ENCODE data around the gene AK9.

Gene AK9

DNA sequence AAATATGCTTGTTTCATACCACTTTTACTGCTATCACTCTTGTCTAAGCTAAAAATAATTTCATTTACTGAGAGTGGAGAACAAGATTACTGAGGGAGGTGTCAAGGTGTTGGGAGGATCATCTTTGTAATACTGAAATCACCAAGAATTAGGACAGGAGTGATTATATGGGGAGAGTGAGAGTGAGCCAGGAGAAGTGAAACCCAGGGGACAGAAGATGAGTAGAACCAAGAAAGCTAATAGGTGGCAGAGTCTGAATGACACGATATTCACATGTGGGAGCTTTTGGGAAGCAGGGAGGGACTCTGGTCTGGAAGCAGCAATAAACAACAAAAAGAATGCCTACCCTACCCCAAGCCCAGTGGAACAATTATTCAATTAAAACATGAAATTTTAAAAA is 58.6 kb downstream of the AK9 start:
- Histone ChIP-seq H3K9me3 (ENCODE audit: control insufficient read depth in 2 of 2, low read length in 2 of 2) (no peaks in the 10 kb centered on the region), H3K9ac (ENCODE audit: low read depth in 1 of 2, low read length in 2 of 2) (no peak overlapping the region), H3K27ac (ENCODE audit: low read depth in 2 of 2, low read length in 2 of 2) (no peak overlapping the region), H3K4me3 (ENCODE audit: low read length in 2 of 2) (no peak overlapping the region), H3K36me3 (ENCODE audit: control insufficient read depth in 2 of 2, insufficient read depth in 2 of 2, low read length in 2 of 2) (peaks cover 0 to 3% of the 10 kb centered on the region in 2 donors), H3K27me3 (ENCODE audit: control insufficient read depth in 2 of 2, insufficient read depth in 2 of 2, low read length in 2 of 2) (no peaks in the 10 kb centered on the region), H3K4me1 (ENCODE audit: control insufficient read depth in 2 of 2, insufficient read depth in 2 of 2, low read length in 2 of 2) (no peaks in the 10 kb centered on the region)

DNA sequence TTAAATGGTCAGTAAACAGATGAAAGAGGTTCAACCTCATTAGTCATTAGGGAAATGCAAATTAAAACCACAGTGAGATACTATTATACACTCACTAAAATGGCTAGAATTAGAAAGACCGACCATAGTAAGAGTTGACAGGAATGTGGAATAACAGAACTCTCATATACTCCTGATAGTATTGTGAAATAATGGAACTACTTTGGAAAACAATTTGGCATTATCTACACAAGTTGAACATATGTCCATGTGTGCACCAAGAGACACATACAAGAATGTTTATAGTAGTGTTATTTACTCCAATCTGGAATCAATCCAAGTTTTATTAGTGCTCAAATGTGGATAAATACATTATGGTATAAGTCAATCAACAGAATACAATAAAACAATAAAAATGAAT is 59.6 kb downstream of the AK9 start:
- Histone ChIP-seq H3K27ac (ENCODE audit: low read depth in 2 of 2, low read length in 2 of 2) (no peak overlapping the region), H3K27me3 (ENCODE audit: control insufficient read depth in 2 of 2, insufficient read depth in 2 of 2, low read length in 2 of 2) (no peaks in the 10 kb centered on the region), H3K9me3 (ENCODE audit: control insufficient read depth in 2 of 2, low read length in 2 of 2) (no peaks in the 10 kb centered on the region), H3K36me3 (ENCODE audit: control insufficient read depth in 2 of 2, insufficient read depth in 2 of 2, low read length in 2 of 2) (peaks cover 0 to 3% of the 10 kb centered on the region in 2 donors), H3K4me1 (ENCODE audit: control insufficient read depth in 2 of 2, insufficient read depth in 2 of 2, low read length in 2 of 2) (no peaks in the 10 kb centered on the region), H3K9ac (ENCODE audit: low read depth in 1 of 2, low read length in 2 of 2) (no peak overlapping the region), H3K4me3 (ENCODE audit: low read length in 2 of 2) (no peak overlapping the region)

DNA sequence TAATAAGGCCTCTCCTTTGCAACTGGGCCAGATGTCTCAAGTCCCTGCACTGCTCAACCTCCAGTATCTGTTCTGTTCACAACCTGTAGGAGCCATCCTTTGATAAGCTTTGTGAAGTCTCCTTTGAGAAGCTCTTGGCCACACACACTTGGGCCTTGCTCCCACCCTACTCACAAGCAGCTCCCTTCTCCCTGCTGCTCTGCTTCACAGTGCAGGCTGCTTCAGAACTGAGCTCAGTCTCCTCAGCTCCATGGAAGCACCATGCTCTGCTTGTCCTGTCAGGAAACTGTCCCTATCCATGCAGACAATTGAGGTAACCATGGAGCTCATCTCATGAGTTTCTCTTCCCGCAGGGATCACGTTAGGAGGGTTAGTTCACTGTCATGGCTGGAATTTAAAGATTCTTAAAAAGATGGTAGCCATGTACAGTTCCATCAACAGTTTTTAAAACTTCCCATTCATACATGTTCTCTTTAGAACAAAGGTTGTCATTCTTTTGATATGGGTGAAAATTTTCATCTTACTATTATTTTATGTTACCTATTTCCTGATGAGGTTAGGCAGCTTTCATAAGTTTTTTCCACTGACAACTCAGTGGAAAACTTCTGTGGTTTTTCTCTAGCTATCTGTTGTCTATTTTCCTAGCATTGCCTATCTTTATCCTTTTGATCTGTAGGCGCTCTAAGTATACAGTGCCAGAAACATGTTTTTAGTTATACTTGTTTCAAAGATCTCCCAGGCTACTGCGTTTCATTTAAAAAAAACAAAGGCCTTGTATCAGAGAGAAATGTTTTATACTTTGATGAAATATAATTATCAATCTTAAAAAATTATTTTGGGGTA is 62.6 kb downstream of the AK9 start:
- Histone ChIP-seq H3K27ac (ENCODE audit: low read depth in 2 of 2, low read length in 2 of 2) (no peak overlapping the region), H3K36me3 (ENCODE audit: control insufficient read depth in 2 of 2, insufficient read depth in 2 of 2, low read length in 2 of 2) (peaks cover 0 to 3% of the 10 kb centered on the region in 2 donors), H3K9ac (ENCODE audit: low read depth in 1 of 2, low read length in 2 of 2) (no peak overlapping the region), H3K27me3 (ENCODE audit: control insufficient read depth in 2 of 2, insufficient read depth in 2 of 2, low read length in 2 of 2) (no peaks in the 10 kb centered on the region), H3K9me3 (ENCODE audit: control insufficient read depth in 2 of 2, low read length in 2 of 2) (peaks cover 0 to 3% of the 10 kb centered on the region in 2 donors), H3K4me1 (ENCODE audit: control insufficient read depth in 2 of 2, insufficient read depth in 2 of 2, low read length in 2 of 2) (no peaks in the 10 kb centered on the region), H3K4me3 (ENCODE audit: low read length in 2 of 2) (no peak overlapping the region)

DNA sequence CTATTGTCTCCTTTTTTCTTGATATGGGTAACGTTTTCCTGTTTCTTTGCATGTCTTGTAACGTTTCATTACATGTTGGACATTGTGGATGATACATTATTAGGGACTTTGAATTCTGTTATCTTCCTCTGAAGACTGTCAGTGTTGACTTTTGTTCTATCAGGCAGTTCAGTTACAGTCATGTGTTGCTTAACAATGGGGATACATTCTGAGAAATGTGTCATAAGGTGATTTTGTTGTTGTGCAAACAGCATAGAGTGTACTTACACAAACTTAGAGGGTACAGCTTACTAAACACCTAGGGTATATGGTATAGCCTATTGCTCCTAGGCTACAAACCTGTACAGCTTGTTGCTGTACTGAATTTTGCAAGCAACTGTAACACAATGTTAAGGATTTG is 64.7 kb downstream of the AK9 start:
- no peaks in the 10 kb centered on the region for H3K4me1 ChIP-seq (ENCODE audit: control insufficient read depth in 2 of 2, insufficient read depth in 2 of 2, low read length in 2 of 2)
- no peaks in the 10 kb centered on the region for H3K36me3 ChIP-seq (ENCODE audit: control insufficient read depth in 2 of 2, insufficient read depth in 2 of 2, low read length in 2 of 2)
- H3K27me3 ChIP-seq (ENCODE audit: control insufficient read depth in 2 of 2, insufficient read depth in 2 of 2, low read length in 2 of 2) = no peaks in the 10 kb centered on the region
- H3K9ac ChIP-seq (ENCODE audit: low read depth in 1 of 2, low read length in 2 of 2) = no peak overlapping the region
- H3K9me3 ChIP-seq (ENCODE audit: control insufficient read depth in 2 of 2, low read length in 2 of 2) = peaks cover 0 to 3% of the 10 kb centered on the region in 2 donors
- H3K4me3 ChIP-seq (ENCODE audit: low read length in 2 of 2) = no peak overlapping the region
- no peak overlapping the region for H3K27ac ChIP-seq (ENCODE audit: low read depth in 2 of 2, low read length in 2 of 2)

DNA sequence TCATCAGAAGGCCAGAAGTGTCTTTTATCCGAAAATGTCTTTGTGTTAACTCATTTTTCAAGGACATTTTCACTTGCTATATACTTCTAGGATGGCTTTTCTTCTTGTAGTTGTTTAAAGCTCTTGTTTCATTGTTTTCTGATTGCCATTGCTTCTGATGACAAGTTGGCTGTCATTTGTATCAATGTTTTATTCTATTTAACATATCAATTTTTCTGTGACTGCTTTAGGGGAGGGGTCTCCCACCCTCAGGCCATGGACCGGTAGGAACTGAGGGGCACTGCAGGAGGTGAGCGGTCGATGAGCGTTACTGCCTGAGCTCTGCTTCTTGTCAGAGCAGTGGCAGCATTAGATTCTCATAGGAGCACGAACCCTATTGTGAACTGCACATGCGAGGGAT is 65.8 kb downstream of the AK9 start:
- Histone ChIP-seq H3K9ac (ENCODE audit: low read depth in 1 of 2, low read length in 2 of 2) (no peak overlapping the region), H3K27ac (ENCODE audit: low read depth in 2 of 2, low read length in 2 of 2) (no peak overlapping the region), H3K9me3 (ENCODE audit: control insufficient read depth in 2 of 2, low read length in 2 of 2) (peaks cover 0 to 3% of the 10 kb centered on the region in 2 donors)

DNA sequence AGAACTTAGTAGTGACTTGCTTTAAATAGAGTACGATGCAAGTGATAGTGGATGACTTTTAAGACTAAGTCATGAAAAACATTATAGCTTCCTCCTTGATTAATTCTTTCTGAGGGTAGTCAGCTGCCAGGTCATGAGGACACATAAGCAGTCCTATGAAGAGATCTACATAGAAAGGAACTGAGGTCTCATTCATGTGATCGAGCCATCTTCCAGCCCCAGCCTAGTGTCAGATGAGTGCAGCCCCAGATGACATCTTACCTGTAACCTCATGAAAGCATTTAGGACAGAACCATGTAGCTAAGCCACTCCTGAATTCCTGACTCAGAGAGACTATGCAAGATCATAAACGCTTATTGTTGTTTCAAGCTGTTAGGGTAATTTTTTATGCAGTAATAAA is 67.7 kb downstream of the AK9 start:
- no peak overlapping the region for H3K9ac ChIP-seq (ENCODE audit: low read depth in 1 of 2, low read length in 2 of 2)
- peaks cover 0 to 3% of the 10 kb centered on the region in 2 donors for H3K9me3 ChIP-seq (ENCODE audit: control insufficient read depth in 2 of 2, low read length in 2 of 2)
- H3K4me3 ChIP-seq (ENCODE audit: low read length in 2 of 2) = no peak overlapping the region

More for the DNA sequence above, 65.8 kb downstream of the AK9 start:
- H3K4me3 ChIP-seq (ENCODE audit: low read length in 2 of 2) = no peak overlapping the region
- no peaks in the 10 kb centered on the region for H3K36me3 ChIP-seq (ENCODE audit: control insufficient read depth in 2 of 2, insufficient read depth in 2 of 2, low read length in 2 of 2)
- no peaks in the 10 kb centered on the region for H3K27me3 ChIP-seq (ENCODE audit: control insufficient read depth in 2 of 2, insufficient read depth in 2 of 2, low read length in 2 of 2)
- H3K4me1 ChIP-seq (ENCODE audit: control insufficient read depth in 2 of 2, insufficient read depth in 2 of 2, low read length in 2 of 2) = no peaks in the 10 kb centered on the region

DNA sequence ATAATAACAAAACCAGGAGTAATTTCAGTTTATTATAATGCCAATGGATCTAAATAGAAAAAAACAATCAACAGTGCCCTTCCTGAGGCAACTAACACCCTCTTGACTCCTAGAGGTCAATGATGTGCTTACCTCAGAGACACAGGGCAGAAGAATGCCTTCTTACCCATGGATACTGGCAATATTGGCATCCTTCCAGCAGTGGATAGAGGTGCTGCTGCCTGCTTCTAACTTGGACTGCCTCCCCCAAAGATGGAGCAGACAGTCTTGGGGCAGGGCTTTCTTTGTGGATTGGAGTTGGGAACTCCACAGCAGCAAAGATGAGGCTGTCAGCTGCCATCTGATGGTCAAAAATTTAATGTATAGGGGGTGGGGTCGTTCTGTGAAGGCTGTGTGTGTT is 78.7 kb downstream of the AK9 start:
- Histone ChIP-seq H3K9me3 (ENCODE audit: control insufficient read depth in 2 of 2, low read length in 2 of 2) (no peaks in the 10 kb centered on the region), H3K9ac (ENCODE audit: low read depth in 1 of 2, low read length in 2 of 2) (no peak overlapping the region), H3K27me3 (ENCODE audit: control insufficient read depth in 2 of 2, insufficient read depth in 2 of 2, low read length in 2 of 2) (no peaks in the 10 kb centered on the region), H3K27ac (ENCODE audit: low read depth in 2 of 2, low read length in 2 of 2) (no peak overlapping the region), H3K4me3 (ENCODE audit: low read length in 2 of 2) (no peak overlapping the region), H3K36me3 (ENCODE audit: control insufficient read depth in 2 of 2, insufficient read depth in 2 of 2, low read length in 2 of 2) (peaks cover 0 to 4% of the 10 kb centered on the region in 2 donors), H3K4me1 (ENCODE audit: control insufficient read depth in 2 of 2, insufficient read depth in 2 of 2, low read length in 2 of 2) (no peaks in the 10 kb centered on the region)

More for the DNA sequence above, 67.7 kb downstream of the AK9 start:
- Histone ChIP-seq H3K27me3 (ENCODE audit: control insufficient read depth in 2 of 2, insufficient read depth in 2 of 2, low read length in 2 of 2) (no peaks in the 10 kb centered on the region), H3K36me3 (ENCODE audit: control insufficient read depth in 2 of 2, insufficient read depth in 2 of 2, low read length in 2 of 2) (no peaks in the 10 kb centered on the region), H3K27ac (ENCODE audit: low read depth in 2 of 2, low read length in 2 of 2) (no peak overlapping the region), H3K4me1 (ENCODE audit: control insufficient read depth in 2 of 2, insufficient read depth in 2 of 2, low read length in 2 of 2) (no peaks in the 10 kb centered on the region)

DNA sequence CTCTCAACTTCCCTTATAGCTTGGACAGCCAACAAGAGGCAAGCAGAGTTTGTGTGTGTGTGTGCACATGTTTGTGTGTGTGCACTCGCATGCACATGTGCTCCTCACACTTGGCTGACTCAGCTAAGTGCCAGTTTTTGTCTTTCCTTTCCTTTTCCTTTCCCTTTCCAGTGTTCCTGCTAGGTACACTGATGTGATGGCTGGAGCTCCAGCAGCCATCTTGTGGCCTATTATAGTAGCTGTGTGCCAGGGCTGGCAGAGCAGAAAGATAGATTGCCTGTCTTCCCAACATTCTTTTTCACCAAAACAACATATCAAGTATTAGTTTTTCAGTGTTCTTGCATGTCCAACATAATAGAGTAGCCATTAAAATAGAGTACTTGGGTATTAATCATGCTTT is 79.5 kb downstream of the AK9 start:
- no peak overlapping the region for H3K4me3 ChIP-seq (ENCODE audit: low read length in 2 of 2)
- no peaks in the 10 kb centered on the region for H3K9me3 ChIP-seq (ENCODE audit: control insufficient read depth in 2 of 2, low read length in 2 of 2)

DNA sequence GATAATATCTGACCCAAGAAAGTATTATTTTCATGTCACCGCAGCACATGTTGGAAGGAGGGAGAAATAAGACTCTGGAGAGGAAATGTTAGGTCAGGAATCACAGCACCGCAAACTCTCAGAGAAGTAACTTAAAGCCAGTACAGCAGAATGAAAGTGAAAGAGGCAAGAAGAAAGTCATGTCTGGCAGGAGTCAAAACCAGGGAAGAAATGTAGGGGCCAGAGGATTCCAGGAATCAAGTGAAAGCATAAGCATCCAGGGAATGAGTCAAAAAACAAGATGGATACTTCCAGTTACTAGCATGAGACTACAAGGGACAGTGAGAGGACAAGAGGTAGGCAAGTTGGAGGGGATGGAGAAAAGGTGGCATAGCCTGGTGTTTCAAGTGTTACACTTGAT is 80.4 kb downstream of the AK9 start:
- H3K27me3 ChIP-seq (ENCODE audit: control insufficient read depth in 2 of 2, insufficient read depth in 2 of 2, low read length in 2 of 2) = no peaks in the 10 kb centered on the region
- no peak overlapping the region for H3K4me3 ChIP-seq (ENCODE audit: low read length in 2 of 2)
- no peaks in the 10 kb centered on the region for H3K4me1 ChIP-seq (ENCODE audit: control insufficient read depth in 2 of 2, insufficient read depth in 2 of 2, low read length in 2 of 2)
- H3K9ac ChIP-seq (ENCODE audit: low read depth in 1 of 2, low read length in 2 of 2) = no peak overlapping the region
- no peak overlapping the region for H3K27ac ChIP-seq (ENCODE audit: low read depth in 2 of 2, low read length in 2 of 2)
- H3K36me3 ChIP-seq (ENCODE audit: control insufficient read depth in 2 of 2, insufficient read depth in 2 of 2, low read length in 2 of 2) = peaks cover 0 to 4% of the 10 kb centered on the region in 2 donors
- no peaks in the 10 kb centered on the region for H3K9me3 ChIP-seq (ENCODE audit: control insufficient read depth in 2 of 2, low read length in 2 of 2)

More for the DNA sequence above, 79.5 kb downstream of the AK9 start:
- Histone ChIP-seq H3K27me3 (ENCODE audit: control insufficient read depth in 2 of 2, insufficient read depth in 2 of 2, low read length in 2 of 2) (no peaks in the 10 kb centered on the region), H3K27ac (ENCODE audit: low read depth in 2 of 2, low read length in 2 of 2) (no peak overlapping the region), H3K36me3 (ENCODE audit: control insufficient read depth in 2 of 2, insufficient read depth in 2 of 2, low read length in 2 of 2) (peaks cover 0 to 4% of the 10 kb centered on the region in 2 donors), H3K9ac (ENCODE audit: low read depth in 1 of 2, low read length in 2 of 2) (no peak overlapping the region), H3K4me1 (ENCODE audit: control insufficient read depth in 2 of 2, insufficient read depth in 2 of 2, low read length in 2 of 2) (no peaks in the 10 kb centered on the region)

DNA sequence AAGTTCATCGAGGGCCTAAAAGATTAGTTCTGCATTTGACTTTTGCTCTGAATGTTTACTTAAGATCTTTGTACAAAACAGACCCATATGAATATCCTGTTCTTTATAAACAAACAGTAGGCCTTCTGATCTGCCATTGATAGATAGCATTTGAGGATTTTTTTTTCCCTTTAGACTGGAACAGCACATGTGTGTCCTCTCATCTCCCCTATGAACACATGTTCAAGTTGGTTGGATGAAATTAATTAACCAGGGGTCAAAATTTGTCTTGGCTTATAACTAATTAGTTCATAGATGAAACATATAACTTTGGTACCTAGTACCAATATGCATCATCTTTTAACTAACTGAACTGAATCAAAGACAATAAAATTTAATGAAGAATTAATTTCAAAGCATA is 81.3 kb downstream of the AK9 start:
- Histone ChIP-seq H3K4me3 (ENCODE audit: low read length in 2 of 2) (no peak overlapping the region), H3K4me1 (ENCODE audit: control insufficient read depth in 2 of 2, insufficient read depth in 2 of 2, low read length in 2 of 2) (no peaks in the 10 kb centered on the region), H3K27ac (ENCODE audit: low read depth in 2 of 2, low read length in 2 of 2) (no peak overlapping the region), H3K27me3 (ENCODE audit: control insufficient read depth in 2 of 2, insufficient read depth in 2 of 2, low read length in 2 of 2) (no peaks in the 10 kb centered on the region), H3K36me3 (ENCODE audit: control insufficient read depth in 2 of 2, insufficient read depth in 2 of 2, low read length in 2 of 2) (peaks cover 0 to 4% of the 10 kb centered on the region in 2 donors), H3K9me3 (ENCODE audit: control insufficient read depth in 2 of 2, low read length in 2 of 2) (no peaks in the 10 kb centered on the region), H3K9ac (ENCODE audit: low read depth in 1 of 2, low read length in 2 of 2) (no peak overlapping the region)

All from mucosa of rectum (tissue), 2 donors.